Measurements from ENCODE around the gene MAPKAPK3.

The MAPKAPK3 gene

GRCh38 chr3:50572801-50573371 lies 44.1 kb upstream of the MAPKAPK3 start:
- peaks cover 18% of the 10 kb centered on the region for H3K4me1 ChIP-seq (ENCODE audit: control insufficient read depth, low read length)
- TF ChIP-seq EZH2phosphoT487 (IDR thresholded peaks at IDR 0.05; ENCODE audit: borderline replicate concordance, low read length), result no peak
- TF ChIP-seq, protein P1, sequence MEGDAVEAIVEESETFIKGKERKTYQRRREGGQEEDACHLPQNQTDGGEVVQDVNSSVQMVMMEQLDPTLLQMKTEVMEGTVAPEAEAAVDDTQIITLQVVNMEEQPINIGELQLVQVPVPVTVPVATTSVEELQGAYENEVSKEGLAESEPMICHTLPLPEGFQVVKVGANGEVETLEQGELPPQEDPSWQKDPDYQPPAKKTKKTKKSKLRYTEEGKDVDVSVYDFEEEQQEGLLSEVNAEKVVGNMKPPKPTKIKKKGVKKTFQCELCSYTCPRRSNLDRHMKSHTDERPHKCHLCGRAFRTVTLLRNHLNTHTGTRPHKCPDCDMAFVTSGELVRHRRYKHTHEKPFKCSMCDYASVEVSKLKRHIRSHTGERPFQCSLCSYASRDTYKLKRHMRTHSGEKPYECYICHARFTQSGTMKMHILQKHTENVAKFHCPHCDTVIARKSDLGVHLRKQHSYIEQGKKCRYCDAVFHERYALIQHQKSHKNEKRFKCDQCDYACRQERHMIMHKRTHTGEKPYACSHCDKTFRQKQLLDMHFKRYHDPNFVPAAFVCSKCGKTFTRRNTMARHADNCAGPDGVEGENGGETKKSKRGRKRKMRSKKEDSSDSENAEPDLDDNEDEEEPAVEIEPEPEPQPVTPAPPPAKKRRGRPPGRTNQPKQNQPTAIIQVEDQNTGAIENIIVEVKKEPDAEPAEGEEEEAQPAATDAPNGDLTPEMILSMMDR (IDR thresholded peaks at IDR 0.05; ENCODE audit: low read depth, low read length, poor library complexity, severe bottlenecking), result no peak
- H3K36me3 ChIP-seq (ENCODE audit: control insufficient read depth, low read length), result peaks cover 10% of the 10 kb centered on the region
- no peaks in the 10 kb centered on the region for H3K9me2 ChIP-seq (replicated peaks; ENCODE audit: control insufficient read depth, low read length)
- H3K27ac ChIP-seq (ENCODE audit: low read depth, low read length), result no peak overlapping the region
- peaks cover 10% of the 10 kb centered on the region for H3K79me2 ChIP-seq (ENCODE audit: control insufficient read depth, low read length)
- H3K9me3 ChIP-seq (ENCODE audit: control insufficient read depth, insufficient read depth, low read length), result no peaks in the 10 kb centered on the region
- H3K4me3 ChIP-seq (ENCODE audit: low read length), result no peak overlapping the region
- no peak overlapping the region for H3K4me2 ChIP-seq (ENCODE audit: low read length)
- H3F3A ChIP-seq (ENCODE audit: control insufficient read depth, insufficient read depth), result no peaks in the 10 kb centered on the region
- H3K27me3 ChIP-seq (ENCODE audit: control insufficient read depth, low read length), result no peaks in the 10 kb centered on the region
- H4K20me1 ChIP-seq (ENCODE audit: control insufficient read depth, insufficient read depth, low read depth, low read length), result no peaks in the 10 kb centered on the region

GRCh38 chr3:50573566-50574443 lies 43.1 kb upstream of the MAPKAPK3 start:
- Histone ChIP-seq H4K20me1 (ENCODE audit: control insufficient read depth, insufficient read depth, low read depth, low read length) (no peaks in the 10 kb centered on the region), H3K27me3 (ENCODE audit: control insufficient read depth, low read length) (no peaks in the 10 kb centered on the region), H3K36me3 (ENCODE audit: control insufficient read depth, low read length) (peaks cover 10% of the 10 kb centered on the region), H3K79me2 (ENCODE audit: control insufficient read depth, low read length) (peaks cover 10% of the 10 kb centered on the region), H3K4me1 (ENCODE audit: control insufficient read depth, low read length) (peaks cover 9% of the 10 kb centered on the region), H3K4me3 (ENCODE audit: low read length) (no peak overlapping the region), H3K27ac (ENCODE audit: low read depth, low read length) (no peak overlapping the region), H3K9me3 (ENCODE audit: control insufficient read depth, insufficient read depth, low read length) (no peaks in the 10 kb centered on the region), H3K4me2 (ENCODE audit: low read length) (no peak overlapping the region), H3F3A (ENCODE audit: control insufficient read depth, insufficient read depth) (no peaks in the 10 kb centered on the region), H3K9me2 (replicated peaks; ENCODE audit: control insufficient read depth, low read length) (no peaks in the 10 kb centered on the region)
- TF ChIP-seq, protein P1 (IDR thresholded peaks at IDR 0.05; ENCODE audit: low read depth, low read length, poor library complexity, severe bottlenecking), result no peak
- TF ChIP-seq EZH2phosphoT487 (IDR thresholded peaks at IDR 0.05; ENCODE audit: borderline replicate concordance, low read length), result no peak

- H3F3A ChIP-seq (ENCODE audit: control insufficient read depth, insufficient read depth), result no peaks in the 10 kb centered on the region
Observed at GRCh38 chr3:50574444-50574831, 42.5 kb upstream of the MAPKAPK3 start.

More at GRCh38 chr3:50574444-50574831, 42.5 kb upstream of the MAPKAPK3 start:
- TF ChIP-seq, protein P1 (IDR thresholded peaks at IDR 0.05; ENCODE audit: low read depth, low read length, poor library complexity, severe bottlenecking), result no peak
- Histone ChIP-seq H3K36me3 (ENCODE audit: control insufficient read depth, low read length) (peaks cover 10% of the 10 kb centered on the region), H3K4me1 (ENCODE audit: control insufficient read depth, low read length) (peaks cover 9% of the 10 kb centered on the region), H3K79me2 (ENCODE audit: control insufficient read depth, low read length) (peaks cover 9% of the 10 kb centered on the region), H4K20me1 (ENCODE audit: control insufficient read depth, insufficient read depth, low read depth, low read length) (no peaks in the 10 kb centered on the region), H3K9me3 (ENCODE audit: control insufficient read depth, insufficient read depth, low read length) (no peaks in the 10 kb centered on the region), H3K4me2 (ENCODE audit: low read length) (no peak overlapping the region), H3K4me3 (ENCODE audit: low read length) (no peak overlapping the region), H3K27ac (ENCODE audit: low read depth, low read length) (no peak overlapping the region), H3K9me2 (replicated peaks; ENCODE audit: control insufficient read depth, low read length) (no peaks in the 10 kb centered on the region), H3K27me3 (ENCODE audit: control insufficient read depth, low read length) (no peaks in the 10 kb centered on the region)

Measured in DOHH2 (cell line).